OCI-LY3 (cell line): ENCODE results near the gene SLC1A7.

Experiments used
- EZH2phosphoT487 ChIP-seq: fragments of 200-600 bp; shearing (Covaris generic); IDR thresholded peaks from 2 replicates; pipeline ENCODE4 v1.6.1; 2018; ENCODE audit warnings: antibody characterized with exemption, mixed run types, low read depth
- TF ChIP-seq, protein P1 (sequence below): fragments of 200-600, 300-600 bp; sonication (generic); IDR thresholded peaks from 2 replicates; pipeline ENCODE4 v1.5.1; 2014; ENCODE audit warnings: antibody characterized with exemption, low read length, low read depth

DNA sequence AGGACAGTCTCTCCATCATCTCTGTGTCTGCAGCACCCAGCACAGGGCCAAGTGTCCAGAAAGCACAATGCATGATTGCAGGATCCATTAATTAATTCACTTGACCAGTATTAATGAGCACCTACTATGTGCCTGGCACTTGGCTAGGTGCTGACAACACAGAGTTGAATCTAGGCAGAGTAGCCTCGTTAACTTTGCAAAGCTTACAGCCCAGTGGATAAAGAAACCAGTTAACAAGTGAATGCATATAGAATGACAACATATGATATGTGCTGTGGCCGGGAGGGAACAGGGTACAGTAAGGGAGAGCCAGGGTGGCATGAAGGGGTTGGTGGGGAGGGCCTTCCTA is 10.9 kb downstream of the SLC1A7 start:
- TF ChIP-seq, protein P1, sequence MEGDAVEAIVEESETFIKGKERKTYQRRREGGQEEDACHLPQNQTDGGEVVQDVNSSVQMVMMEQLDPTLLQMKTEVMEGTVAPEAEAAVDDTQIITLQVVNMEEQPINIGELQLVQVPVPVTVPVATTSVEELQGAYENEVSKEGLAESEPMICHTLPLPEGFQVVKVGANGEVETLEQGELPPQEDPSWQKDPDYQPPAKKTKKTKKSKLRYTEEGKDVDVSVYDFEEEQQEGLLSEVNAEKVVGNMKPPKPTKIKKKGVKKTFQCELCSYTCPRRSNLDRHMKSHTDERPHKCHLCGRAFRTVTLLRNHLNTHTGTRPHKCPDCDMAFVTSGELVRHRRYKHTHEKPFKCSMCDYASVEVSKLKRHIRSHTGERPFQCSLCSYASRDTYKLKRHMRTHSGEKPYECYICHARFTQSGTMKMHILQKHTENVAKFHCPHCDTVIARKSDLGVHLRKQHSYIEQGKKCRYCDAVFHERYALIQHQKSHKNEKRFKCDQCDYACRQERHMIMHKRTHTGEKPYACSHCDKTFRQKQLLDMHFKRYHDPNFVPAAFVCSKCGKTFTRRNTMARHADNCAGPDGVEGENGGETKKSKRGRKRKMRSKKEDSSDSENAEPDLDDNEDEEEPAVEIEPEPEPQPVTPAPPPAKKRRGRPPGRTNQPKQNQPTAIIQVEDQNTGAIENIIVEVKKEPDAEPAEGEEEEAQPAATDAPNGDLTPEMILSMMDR: no peak
- no peak for TF ChIP-seq EZH2phosphoT487
